HG02840 (cell line): ENCODE measurements around the gene EPHA10.
"Not testable (repeated sequence)": the region's sequence is repeated elsewhere in the genome, so short reads cannot be mapped to it uniquely, and the experiment has no call there.

Source experiments
- ATAC-seq: cut with Tn5 transposase; IDR thresholded peaks from one replicate; pipeline ENCODE4 v1.9.1; 2021; ENCODE audit warnings: mild to moderate bottlenecking, moderate library complexity, moderate number of reproducible peaks; ENCODE audit not compliant: unreplicated experiment, low FRiP score

EPHA10 gene

GRCh38 chr1:37718901-37719571 is 45.9 kb downstream of the EPHA10 start:
- no peak for ATAC-seq

- no peak for ATAC-seq
These were observed 46.6 kb downstream of the EPHA10 start for GRCh38 chr1:37718181-37718900.

GRCh38 chr1:37717631-37718030 is 47.3 kb downstream of the EPHA10 start:
- no peak for ATAC-seq

- ATAC-seq, result no peak
These were observed 48.6 kb downstream of the EPHA10 start for GRCh38 chr1:37716321-37716720.

- ATAC-seq, result no peak
These were observed 50.2 kb downstream of the EPHA10 start for GRCh38 chr1:37714689-37715088.

GRCh38 chr1:37714226-37714625 is 50.7 kb downstream of the EPHA10 start:
- no peak for ATAC-seq

GRCh38 chr1:37708471-37708870 is 56.4 kb downstream of the EPHA10 start:
- no peak for ATAC-seq

GRCh38 chr1:37705399-37705798 is 59.5 kb downstream of the EPHA10 start:
- ATAC-seq, result no peak

- no peak for ATAC-seq
These were observed 60.0 kb downstream of the EPHA10 start for GRCh38 chr1:37704966-37705365.

GRCh38 chr1:37703061-37703460 is 61.9 kb downstream of the EPHA10 start:
- ATAC-seq, result no peak

- no peak for ATAC-seq
These were observed 63.9 kb downstream of the EPHA10 start for GRCh38 chr1:37701051-37701450.

GRCh38 chr1:37699147-37699546 is 65.8 kb downstream of the EPHA10 start:
- no peak for ATAC-seq

GRCh38 chr1:37697737-37698136 is 67.2 kb downstream of the EPHA10 start:
- ATAC-seq, result no peak

GRCh38 chr1:37697090-37697489 is 67.8 kb downstream of the EPHA10 start:
- ATAC-seq, result no peak

- no peak for ATAC-seq
These were observed 72.1 kb downstream of the EPHA10 start for GRCh38 chr1:37692834-37693175.

- ATAC-seq, result peak; percentile 74
These were observed 72.7 kb downstream of the EPHA10 start, which contains the start of gene CDCA8 for GRCh38 chr1:37692078-37692833. Gene CDCA8 (plus strand): TSS chr1:37692516. CDS start chr1:37692691, 175 bp downstream.

- no peak for ATAC-seq
These were observed 73.3 kb downstream of the EPHA10 start for GRCh38 chr1:37691497-37692077.

- no peak for ATAC-seq
These were observed 76.0 kb downstream of the EPHA10 start for GRCh38 chr1:37688926-37689325.

GRCh38 chr1:37687764-37688163 is 77.2 kb downstream of the EPHA10 start:
- ATAC-seq, result not testable (repeated sequence)

GRCh38 chr1:37685722-37686121 is 79.2 kb downstream of the EPHA10 start:
- no peak for ATAC-seq

GRCh38 chr1:37684182-37684581 is 80.7 kb downstream of the EPHA10 start:
- not testable (repeated sequence) for ATAC-seq
